Ovary (tissue), 3 donors: Measurements from ENCODE around the gene CAMK2N1.

Experiments used
- EP300 ChIP-seq: sonication (generic); formaldehyde crosslinking; IDR thresholded peaks from one replicate; pipeline ENCODE4 v1.6.1; 2017; ENCODE audit warnings: antibody characterized with exemption
- TF ChIP-seq, protein P1 (sequence below), 3 donors: fragments of 450-650 bp in 2 of 3; fragments of 200-600 bp in 1 of 3; IDR thresholded peaks; one replicate each; pipeline versions ENCODE4 v1.5.1 to v1.8.0; 2016 to 2022; ENCODE audit warnings: antibody characterized with exemption in 3 of 3, mild to moderate bottlenecking in 1 of 3
- donor health status: DM: no; HTN: no; CAD: no.

DNA sequence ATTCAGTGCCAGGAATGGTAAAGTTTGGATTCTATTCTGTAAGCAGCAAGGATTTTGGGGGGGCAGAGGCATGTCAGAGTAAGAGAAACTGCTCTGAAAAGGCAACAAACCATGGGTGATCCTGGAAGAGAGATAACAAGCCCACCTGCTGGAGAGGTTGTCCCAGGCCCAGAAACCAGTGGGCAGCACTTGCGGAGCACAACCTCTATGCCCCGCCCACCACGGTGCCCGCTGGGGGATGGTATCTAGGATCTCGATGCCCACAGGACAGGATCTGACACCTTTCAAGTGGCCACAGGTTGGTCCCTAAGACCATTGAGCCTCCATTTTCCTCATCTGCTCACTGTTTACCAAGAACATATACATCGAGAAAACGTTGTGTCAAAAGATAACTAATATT lies 42.2 kb upstream of the CAMK2N1 start:
- TF ChIP-seq, protein P1, sequence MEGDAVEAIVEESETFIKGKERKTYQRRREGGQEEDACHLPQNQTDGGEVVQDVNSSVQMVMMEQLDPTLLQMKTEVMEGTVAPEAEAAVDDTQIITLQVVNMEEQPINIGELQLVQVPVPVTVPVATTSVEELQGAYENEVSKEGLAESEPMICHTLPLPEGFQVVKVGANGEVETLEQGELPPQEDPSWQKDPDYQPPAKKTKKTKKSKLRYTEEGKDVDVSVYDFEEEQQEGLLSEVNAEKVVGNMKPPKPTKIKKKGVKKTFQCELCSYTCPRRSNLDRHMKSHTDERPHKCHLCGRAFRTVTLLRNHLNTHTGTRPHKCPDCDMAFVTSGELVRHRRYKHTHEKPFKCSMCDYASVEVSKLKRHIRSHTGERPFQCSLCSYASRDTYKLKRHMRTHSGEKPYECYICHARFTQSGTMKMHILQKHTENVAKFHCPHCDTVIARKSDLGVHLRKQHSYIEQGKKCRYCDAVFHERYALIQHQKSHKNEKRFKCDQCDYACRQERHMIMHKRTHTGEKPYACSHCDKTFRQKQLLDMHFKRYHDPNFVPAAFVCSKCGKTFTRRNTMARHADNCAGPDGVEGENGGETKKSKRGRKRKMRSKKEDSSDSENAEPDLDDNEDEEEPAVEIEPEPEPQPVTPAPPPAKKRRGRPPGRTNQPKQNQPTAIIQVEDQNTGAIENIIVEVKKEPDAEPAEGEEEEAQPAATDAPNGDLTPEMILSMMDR (IDR thresholded peaks at IDR 0.05) = no peak
- no peak for TF ChIP-seq EP300
